Activated CD8-positive, alpha-beta memory T cell treated with anti-CD3 and anti-CD28 coated beads, Interleukin-2, amount 10 ng/mL, durations not matched to agents 7 days and 5 days (primary cell): ENCODE data around the gene ANP32B. TPM values are rescaled to one million over a fixed set of nuclear protein-coding genes. Genes with fewer than 3 reads are reported as not detected.
A peak's percentile ranks its signal among the peaks of the same experiment; 100 is the strongest.
"Not testable (repeated sequence)": the region's sequence is repeated elsewhere in the genome, so short reads cannot be mapped to it uniquely, and the experiment has no call there.

ENCODE experiments used
- ATAC-seq: fragments of 150-1000 bp; cut with Tn5 transposase; one replicate; pipeline ENCODE4 v1.10.0; 2021; ENCODE audit warnings: moderate library complexity
- CTCF ChIA-PET: fragments of 350-600 bp; sonication (Branson Sonifier 250); formaldehyde crosslinking; loops from one replicate; lab custom pipeline; 2021; ENCODE audit warnings: antibody characterized with exemption; lab: Charles Lee
- DNase-seq: peaks from one replicate; pipeline ENCODE4 v3.0.0-alpha.2; 2020
- H3K27ac Mint-ChIP-seq: one replicate; pipeline ENCODE4 v1.8.0; 2021; ENCODE audit warnings: mild to moderate bottlenecking, mixed read lengths
- H3K27me3 Mint-ChIP-seq: one replicate; pipeline ENCODE4 v1.8.0; 2021; ENCODE audit warnings: mixed read lengths
- H3K36me3 Mint-ChIP-seq: one replicate; pipeline ENCODE4 v1.8.0; 2021; ENCODE audit warnings: mild to moderate bottlenecking, mixed read lengths
- H3K4me1 Mint-ChIP-seq: one replicate; pipeline ENCODE4 v1.8.0; 2021; ENCODE audit warnings: mixed read lengths
- H3K4me3 Mint-ChIP-seq: one replicate; pipeline ENCODE4 v1.8.0; 2021; ENCODE audit warnings: mild to moderate bottlenecking, moderate library complexity, mixed read lengths
- H3K9me3 Mint-ChIP-seq: one replicate; pipeline ENCODE4 v1.8.0; 2022; ENCODE audit warnings: low read depth, mixed read lengths
- total RNA-seq, 2 experiments: library from RNA; stranded (reverse); gene quantifications; one replicate each; pipeline ENCODE4 v1.2.3, GENCODE V29; 2021

The ANP32B gene
- total RNA-seq, 2 experiments from 2014 or later: 299 to 301 TPM

- H3K36me3 Mint-ChIP-seq, H3K9me3 Mint-ChIP-seq, H3K4me1 Mint-ChIP-seq, H3K4me3 Mint-ChIP-seq, H3K27ac Mint-ChIP-seq: not testable (repeated sequence)
- DNase-seq (peak; percentile 46), ATAC-seq (peak; percentile 53)
- peaks cover 37% of the 10 kb centered on the region for H3K27me3 Mint-ChIP-seq
- CTCF ChIA-PET: interaction anchor here (1.0 to 1.4 kb wide), 4 partner anchors 12 to 28 kb away, joined by 3 to 4 read pairs (median 3); partner anchors contain the start of gene TRMO
Measured at GRCh38 chr9:97950873-97951272, 32.3 kb upstream of the ANP32B start.

- DNase-seq (peak; percentile 72), ATAC-seq (peak; percentile 96)
- no peaks in the 10 kb centered on the region for H3K9me3 Mint-ChIP-seq
- no peaks in the 10 kb centered on the region for H3K36me3 Mint-ChIP-seq
- H3K27me3 Mint-ChIP-seq: peaks cover 8% of the 10 kb centered on the region
- H3K4me3 Mint-ChIP-seq: no peak overlapping the region
- peaks cover 7% of the 10 kb centered on the region for H3K4me1 Mint-ChIP-seq
- CTCF ChIA-PET: interaction anchor here (0.8 to 5.2 kb wide), 9 partner anchors 9 to 62 kb away, joined by 3 to 41 read pairs (median 3); partner anchors contain the start of genes ANP32B and TRMO
- H3K27ac Mint-ChIP-seq: no peak overlapping the region
Measured at GRCh38 chr9:97954550-97954989, 28.6 kb upstream of the ANP32B start.

- no peaks in the 10 kb centered on the region for H3K36me3 Mint-ChIP-seq
- H3K27ac Mint-ChIP-seq: no peak overlapping the region
- H3K4me3 Mint-ChIP-seq: no peak overlapping the region
- H3K4me1 Mint-ChIP-seq: peaks cover 3% of the 10 kb centered on the region
- H3K27me3 Mint-ChIP-seq: no peaks in the 10 kb centered on the region
- no peaks in the 10 kb centered on the region for H3K9me3 Mint-ChIP-seq
- CTCF ChIA-PET: interaction anchor here (0.7 to 5.2 kb wide), 4 partner anchors 16 to 728 kb away, joined by 3 to 41 read pairs (median 7); partner anchors contain the start of genes ANP32B and TRMO
- ATAC-seq (no peak), DNase-seq (no peak)
Measured at GRCh38 chr9:97956331-97956730, 26.8 kb upstream of the ANP32B start.

- Mint-ChIP-seq H3K4me1 (peaks cover 6% of the 10 kb centered on the region), H3K27ac (no peak overlapping the region), H3K27me3 (peaks cover 2% of the 10 kb centered on the region), H3K9me3 (no peaks in the 10 kb centered on the region), H3K4me3 (no peak overlapping the region), H3K36me3 (no peaks in the 10 kb centered on the region)
- DNase-seq (no peak), ATAC-seq (peak; percentile 47)
- CTCF ChIA-PET: interaction anchor here (0.9 to 3.6 kb wide), 9 partner anchors 8 to 114 kb away, joined by 3 to 26 read pairs (median 4); partner anchors contain the start of genes ANP32B and TRMO
Measured at GRCh38 chr9:97958812-97959511, 24.2 kb upstream of the ANP32B start.

- CTCF ChIA-PET: interaction anchor here (0.9 to 3.6 kb wide), 9 partner anchors 21 to 113 kb away, joined by 3 to 26 read pairs (median 4); partner anchors contain the start of genes ANP32B and TRMO
- peaks cover 8% of the 10 kb centered on the region for H3K4me1 Mint-ChIP-seq
- H3K27me3 Mint-ChIP-seq: peaks cover 5% of the 10 kb centered on the region
- DNase-seq (no peak), ATAC-seq (no peak)
- H3K9me3 Mint-ChIP-seq: no peaks in the 10 kb centered on the region
- H3K4me3 Mint-ChIP-seq: no peak overlapping the region
- no peaks in the 10 kb centered on the region for H3K36me3 Mint-ChIP-seq
- no peak overlapping the region for H3K27ac Mint-ChIP-seq
Measured at GRCh38 chr9:97959585-97959984, 23.6 kb upstream of the ANP32B start.

- not testable (repeated sequence) for H3K4me3 Mint-ChIP-seq, H3K4me1 Mint-ChIP-seq, H3K27ac Mint-ChIP-seq, H3K9me3 Mint-ChIP-seq, H3K36me3 Mint-ChIP-seq, H3K27me3 Mint-ChIP-seq, ATAC-seq, DNase-seq
- CTCF ChIA-PET: interaction anchor here (1.4 to 3.6 kb wide), 4 partner anchors 22 to 63 kb away, joined by 3 to 26 read pairs (median 4); partner anchors contain the start of genes ANP32B and TRMO
Measured at GRCh38 chr9:97960678-97961328, 22.3 kb upstream of the ANP32B start.

- H3K4me3 Mint-ChIP-seq: no peak overlapping the region
- no peaks in the 10 kb centered on the region for H3K9me3 Mint-ChIP-seq
- peaks cover 8% of the 10 kb centered on the region for H3K4me1 Mint-ChIP-seq
- DNase-seq (no peak), ATAC-seq (no peak)
- peaks cover 7% of the 10 kb centered on the region for H3K27me3 Mint-ChIP-seq
- no peaks in the 10 kb centered on the region for H3K36me3 Mint-ChIP-seq
- CTCF ChIA-PET: interaction anchor here (1.5 to 2.2 kb wide), 4 partner anchors 19 to 73 kb away, joined by 4 to 9 read pairs (median 6); partner anchors contain the start of gene TRMO
- H3K27ac Mint-ChIP-seq: no peak overlapping the region
Measured at GRCh38 chr9:97961361-97961760, 21.8 kb upstream of the ANP32B start.

GRCh38 chr9:97962136-97962535 lies 21.0 kb upstream of the ANP32B start:
- H3K9me3 Mint-ChIP-seq: no peaks in the 10 kb centered on the region
- H3K27ac Mint-ChIP-seq: no peak overlapping the region
- peaks cover 8% of the 10 kb centered on the region for H3K4me1 Mint-ChIP-seq
- ATAC-seq (no peak), DNase-seq (no peak)
- H3K4me3 Mint-ChIP-seq: no peak overlapping the region
- CTCF ChIA-PET: interaction anchor here (1.5 to 2.4 kb wide), 5 partner anchors 8 to 73 kb away, joined by 4 to 9 read pairs (median 7); partner anchors contain the start of gene TRMO
- peaks cover 8% of the 10 kb centered on the region for H3K27me3 Mint-ChIP-seq
- H3K36me3 Mint-ChIP-seq: no peaks in the 10 kb centered on the region

- H3K4me1 Mint-ChIP-seq: peaks cover 8% of the 10 kb centered on the region
- no peak for DNase-seq
- no peaks in the 10 kb centered on the region for H3K9me3 Mint-ChIP-seq
- no peak for ATAC-seq
- no peak overlapping the region for H3K4me3 Mint-ChIP-seq
- H3K36me3 Mint-ChIP-seq: no peaks in the 10 kb centered on the region
- CTCF ChIA-PET: interaction anchor here (1.5 to 2.4 kb wide), 5 partner anchors 8 to 72 kb away, joined by 4 to 9 read pairs (median 7); partner anchors contain the start of gene TRMO
- no peak overlapping the region for H3K27ac Mint-ChIP-seq
- peaks cover 8% of the 10 kb centered on the region for H3K27me3 Mint-ChIP-seq
Measured at GRCh38 chr9:97962575-97962974, 20.6 kb upstream of the ANP32B start.

GRCh38 chr9:97963232-97963631 lies 19.9 kb upstream of the ANP32B start:
- Mint-ChIP-seq H3K36me3 (no peaks in the 10 kb centered on the region), H3K27ac (no peak overlapping the region), H3K4me1 (peaks cover 8% of the 10 kb centered on the region), H3K4me3 (no peak overlapping the region), H3K9me3 (no peaks in the 10 kb centered on the region), H3K27me3 (peaks cover 8% of the 10 kb centered on the region)
- DNase-seq (no peak), ATAC-seq (no peak)
- CTCF ChIA-PET: interaction anchor here (1.4 to 2.5 kb wide), 6 partner anchors 9 to 72 kb away, joined by 3 to 13 read pairs (median 6); no protein-coding TSS in a partner anchor

- Mint-ChIP-seq H3K27me3 (peaks cover 8% of the 10 kb centered on the region), H3K4me3 (no peak overlapping the region), H3K27ac (no peak overlapping the region), H3K36me3 (no peaks in the 10 kb centered on the region), H3K9me3 (no peaks in the 10 kb centered on the region), H3K4me1 (peaks cover 5% of the 10 kb centered on the region)
- DNase-seq (no peak), ATAC-seq (no peak)
- CTCF ChIA-PET: interaction anchor here (1.0 to 2.5 kb wide), 3 partner anchors 17 to 41 kb away, joined by 3 to 13 read pairs (median 3); no protein-coding TSS in a partner anchor
Measured at GRCh38 chr9:97964901-97965300, 18.2 kb upstream of the ANP32B start.

- ATAC-seq: no peak
- H3K9me3 Mint-ChIP-seq: no peaks in the 10 kb centered on the region
Measured at GRCh38 chr9:97966493-97966892, 16.6 kb upstream of the ANP32B start.

GRCh38 chr9:97969014-97969413 lies 14.1 kb upstream of the ANP32B start:
- DNase-seq (no peak), ATAC-seq (no peak)
- CTCF ChIA-PET: interaction anchor here (0.8 kb wide), 1 partner anchor 11 kb away, joined by 3 read pairs; no protein-coding TSS in a partner anchor
- Mint-ChIP-seq H3K27ac (no peak overlapping the region), H3K4me1 (peaks cover 2% of the 10 kb centered on the region), H3K4me3 (no peak overlapping the region), H3K27me3 (peaks cover 25% of the 10 kb centered on the region), H3K9me3 (no peaks in the 10 kb centered on the region), H3K36me3 (no peaks in the 10 kb centered on the region)

More at GRCh38 chr9:97966493-97966892, 16.6 kb upstream of the ANP32B start:
- peaks cover 14% of the 10 kb centered on the region for H3K27me3 Mint-ChIP-seq
- no peak for DNase-seq
- H3K4me1 Mint-ChIP-seq: peaks cover 5% of the 10 kb centered on the region
- H3K36me3 Mint-ChIP-seq: no peaks in the 10 kb centered on the region
- CTCF ChIA-PET: interaction anchor here (1.1 to 1.8 kb wide), 2 partner anchors 8 to 24 kb away, joined by 3 to 5 read pairs; no protein-coding TSS in a partner anchor
- no peak overlapping the region for H3K4me3 Mint-ChIP-seq
- H3K27ac Mint-ChIP-seq: no peak overlapping the region
